H1 (cell line): ENCODE measurements around the gene CC2D1B. TPM values are rescaled to one million over a fixed set of nuclear protein-coding genes. Genes with fewer than 3 reads are reported as not detected.

ENCODE experiments used
- CTCF ChIA-PET: fragments of 300-600 bp; sonication (Branson Sonifier 250); formaldehyde crosslinking; loops from one replicate; lab custom pipeline; 2021; ENCODE audit not compliant: partially characterized antibody; lab: Charles Lee
- POLR2A ChIA-PET: fragments of 300-600 bp; sonication (Branson Sonifier 250); formaldehyde crosslinking; loops from one replicate; lab custom pipeline; 2021; ENCODE audit warnings: inconsistent platforms; ENCODE audit not compliant: partially characterized antibody; lab: Charles Lee
- DNase-seq, 2 experiments: peaks; one replicate each; pipeline versions ENCODE4 v3.0.0 to v3.0.0-alpha.2; 2010 to 2022; ENCODE audit warnings: low spot score in 2 of 2, low read depth in 1 of 2, mixed read lengths in 1 of 2
- FAIRE-seq: peaks from 2 replicates; lab custom pipeline; 2011; peaks lifted over from hg19 to GRCh38; lab: Jason Lieb, UNC
- H2AFZ ChIP-seq: 2 replicates; pipeline ENCODE4 v1.8.1; 2012; ENCODE audit warnings: low read length, inconsistent platforms
- H2AK5ac ChIP-seq: 2 replicates; pipeline ENCODE4 v1.6.1; 2013; ENCODE audit warnings: low read depth, low read length
- H2BK120ac ChIP-seq: replicated peaks from 2 replicates; pipeline ENCODE3; 2013; ENCODE audit warnings: low read depth, low read length, inconsistent platforms
- H2BK12ac ChIP-seq: 2 replicates; pipeline ENCODE4 v1.6.1; 2013; ENCODE audit warnings: low read depth, low read length
- H2BK15ac ChIP-seq: 2 replicates; pipeline ENCODE4 v1.6.1; 2013; ENCODE audit warnings: low read length
- H2BK20ac ChIP-seq: 2 replicates; pipeline ENCODE4 v1.6.1; 2013; ENCODE audit warnings: low read length
- H2BK5ac ChIP-seq: 2 replicates; pipeline ENCODE4 v1.6.1; 2013; ENCODE audit warnings: low read depth, low read length
- H3K14ac ChIP-seq: 2 replicates; pipeline ENCODE4 v1.6.1; 2013; ENCODE audit warnings: inconsistent platforms; ENCODE audit not compliant: insufficient read length
- H3K18ac ChIP-seq: 2 replicates; pipeline ENCODE4 v1.6.1; 2013; ENCODE audit warnings: low read length; ENCODE audit errors: extremely low read depth
- H3K23ac ChIP-seq: 2 replicates; pipeline ENCODE4 v1.6.1; 2013; ENCODE audit warnings: inconsistent platforms; ENCODE audit not compliant: insufficient read length
- H3K23me2 ChIP-seq: 2 replicates; pipeline ENCODE4 v1.6.1; 2013; ENCODE audit warnings: low read depth, low read length
- H3K27ac ChIP-seq: 2 replicates; pipeline ENCODE4 v1.6.1; 2011; ENCODE audit warnings: low read depth, low read length, inconsistent platforms
- H3K27me3 ChIP-seq, 4 experiments: replicated peaks in 1 of 4; 1 replicate in 1 of 4; 2 replicates in 3 of 4; pipeline versions ENCODE4 v1.6.1 to v1.8.1; 2011 to 2013; ENCODE audit warnings: low read length in 3 of 4, mild to moderate bottlenecking in 3 of 4, inconsistent platforms in 2 of 4, mixed read lengths in 2 of 4, moderate library complexity in 1 of 4; ENCODE audit not compliant: control insufficient read depth in 3 of 4, insufficient read depth in 3 of 4; ENCODE audit errors: extremely low read depth in 1 of 4
- H3K36me3 ChIP-seq, 4 experiments: 2 replicates each; pipeline versions ENCODE4 v1.6.1 to v1.8.1; 2011 to 2013; ENCODE audit warnings: mild to moderate bottlenecking in 4 of 4, low read length in 3 of 4, moderate library complexity in 2 of 4, control low read depth in 1 of 4, inconsistent platforms in 1 of 4; ENCODE audit not compliant: insufficient read depth in 4 of 4, control insufficient read depth in 2 of 4
- H3K4ac ChIP-seq: replicated peaks from 2 replicates; pipeline ENCODE3; 2013; ENCODE audit warnings: low read length, low read depth, mixed read lengths, inconsistent platforms; ENCODE audit not compliant: insufficient read length
- H3K4me1 ChIP-seq, 4 experiments: replicated peaks in 1 of 4; 1 replicate in 1 of 4; 2 replicates in 3 of 4; pipeline versions ENCODE4 v1.6.1 to v1.8.1; 2011 to 2013; ENCODE audit warnings: low read length in 3 of 4, inconsistent platforms in 2 of 4, mixed read lengths in 1 of 4; ENCODE audit not compliant: insufficient read depth in 4 of 4, control insufficient read depth in 3 of 4
- H3K4me2 ChIP-seq, 2 experiments: 2 replicates each; pipeline versions ENCODE4 v1.6.1 to v1.8.1; 2011 to 2013; ENCODE audit warnings: low read depth in 2 of 2, low read length in 2 of 2, control low read depth in 1 of 2, inconsistent platforms in 1 of 2, mild to moderate bottlenecking in 1 of 2; ENCODE audit not compliant: insufficient read depth in 1 of 2
- H3K4me3 ChIP-seq, 4 experiments: fragments of 200-600, 300-600 bp in 1 of 4; sonication (generic), shearing (Covaris generic), sonication (Bioruptor Twin) in 1 of 4; 2 replicates each; pipeline versions ENCODE4 v1.5.1 to v1.8.1; 2011 to 2016; ENCODE audit warnings: low read length in 4 of 4, low read depth in 3 of 4, control low read depth in 2 of 4, inconsistent platforms in 2 of 4, mild to moderate bottlenecking in 2 of 4, mixed read lengths in 1 of 4, moderate library complexity in 1 of 4; ENCODE audit not compliant: insufficient read depth in 2 of 4; ENCODE audit errors: extremely low read depth in 1 of 4
- H3K56ac ChIP-seq: replicated peaks from 2 replicates; pipeline ENCODE3; 2013; ENCODE audit warnings: low read depth, mild to moderate bottlenecking, mixed read lengths, low read length, inconsistent platforms; ENCODE audit not compliant: insufficient read length
- H3K79me1 ChIP-seq: 2 replicates; pipeline ENCODE4 v1.6.1; 2013; ENCODE audit warnings: low read depth, low read length, control low read depth
- H3K79me2 ChIP-seq, 2 experiments: 2 replicates each; pipeline versions ENCODE4 v1.6.1 to v1.8.1; 2012 to 2013; ENCODE audit warnings: low read length in 2 of 2, mild to moderate bottlenecking in 2 of 2, inconsistent platforms in 1 of 2; ENCODE audit not compliant: insufficient read depth in 2 of 2, control insufficient read depth in 1 of 2
- H3K9ac ChIP-seq, 4 experiments: replicated peaks in 1 of 4; 1 replicate in 1 of 4; 2 replicates in 3 of 4; pipeline versions ENCODE4 v1.6.1 to v1.8.1; 2011 to 2013; ENCODE audit warnings: low read depth in 3 of 4, low read length in 3 of 4, control low read depth in 2 of 4, mild to moderate bottlenecking in 2 of 4, moderate library complexity in 2 of 4, inconsistent platforms in 1 of 4; ENCODE audit errors: extremely low read depth in 1 of 4
- H3K9me3 ChIP-seq, 2 experiments: 2 replicates each; pipeline versions ENCODE4 v1.6.1 to v1.8.1; 2012 to 2013; ENCODE audit warnings: mild to moderate bottlenecking in 2 of 2, moderate library complexity in 2 of 2, control low read depth in 1 of 2, inconsistent platforms in 1 of 2, low read depth in 1 of 2, low read length in 1 of 2, mixed read lengths in 1 of 2; ENCODE audit not compliant: insufficient read depth in 2 of 2
- H4K20me1 ChIP-seq, 2 experiments: replicated peaks in 1 of 2; 2 replicates each; pipeline versions ENCODE3 to v1.8.1; 2011 to 2013; ENCODE audit warnings: inconsistent platforms in 2 of 2, low read length in 2 of 2, mild to moderate bottlenecking in 1 of 2; ENCODE audit not compliant: insufficient read depth in 2 of 2, control insufficient read depth in 1 of 2
- H4K5ac ChIP-seq: 2 replicates; pipeline ENCODE4 v1.6.1; 2013; ENCODE audit warnings: low read length, low read depth, mixed read lengths, inconsistent platforms; ENCODE audit not compliant: insufficient read length
- H4K8ac ChIP-seq: 2 replicates; pipeline ENCODE4 v1.8.0; 2013; ENCODE audit warnings: mild to moderate bottlenecking, moderate library complexity, low read length, inconsistent platforms; ENCODE audit not compliant: insufficient read depth; ENCODE audit errors: extremely low read depth
- H4K91ac ChIP-seq: replicated peaks from 2 replicates; pipeline ENCODE3; 2013; ENCODE audit warnings: low read length, mixed read lengths, inconsistent platforms; ENCODE audit not compliant: insufficient read length
- GABPA ChIP-seq: IDR thresholded peaks from 2 replicates; pipeline ENCODE4 v1.6.1; 2011; ENCODE audit warnings: mild to moderate bottlenecking, low read length, moderate library complexity, borderline replicate concordance; ENCODE audit not compliant: insufficient read depth
- KDM1A ChIP-seq: fragments of 200-600, 300-600 bp; sonication (generic); IDR thresholded peaks from 2 replicates; pipeline ENCODE4 v1.7.1; 2016; ENCODE audit warnings: mild to moderate bottlenecking, low read length, borderline replicate concordance
- RFX5 ChIP-seq: IDR thresholded peaks from 2 replicates; pipeline ENCODE4 v1.6.1; 2011; ENCODE audit warnings: low read depth, low read length, improper control_type of control experiment, borderline replicate concordance
- SP4 ChIP-seq: IDR thresholded peaks from 2 replicates; pipeline ENCODE4 v1.6.1; 2012; ENCODE audit warnings: low read length, inconsistent platforms
- WGBS, 2 experiments: shearing (Covaris generic) in 1 of 2; methylation state at CpG; one replicate each; pipeline versions ENCODE4 v1.1.6 to v1.1.7; 2013 to 2015; ENCODE audit warnings: low lambda C conversion rate in 2 of 2, mixed read lengths in 2 of 2, inconsistent platforms in 1 of 2, low coverage in 1 of 2, missing lambda C conversion rate in 1 of 2; ENCODE audit not compliant: insufficient replicate concordance in 2 of 2, insufficient coverage in 1 of 2, insufficient read length in 1 of 2; ENCODE audit errors: extremely low coverage in 1 of 2, missing lambda C conversion rate in 1 of 2; 5-methylcytosine and 5-hydroxymethylcytosine counted together
- polyA plus RNA-seq, 7 experiments: library from polyadenylated mRNA; depleted of rRNA in 3 of 7; stranded (reverse) in 5 of 7; unstranded in 2 of 7; fragments of >200 nt in 5 of 7; fragments of 200-250 nt in 2 of 7; gene quantifications; 1 replicate in 5 of 7; 2 replicates in 1 of 7; 4 replicates in 1 of 7; pipeline versions ENCODE4 v1.2.1 to v1.2.3, GENCODE V29; 2011 to 2013; ENCODE audit warnings: missing spikeins in 2 of 7, mixed read lengths in 2 of 7
- total RNA-seq: library from RNA; stranded (reverse); fragmentation: NEBNext Ultra II Directional; extraction: Animal tissue kit (Norgen Biotek cat#: 25700); gene quantifications from 2 replicates; pipeline ENCODE4 v1.2.1, GENCODE V29; 2021
- TF ChIP-seq, protein P1 (sequence below): IDR thresholded peaks from 2 replicates; pipeline ENCODE4 v1.6.1; 2011; ENCODE audit warnings: low read depth, mild to moderate bottlenecking, low read length; ENCODE audit not compliant: insufficient read depth

CC2D1B gene
- total and polyA plus RNA-seq, 2 of the 8 experiments (the other 6 are each of a cell fraction or from before 2014, with no cell fraction given), result 7.4 to 13.1 TPM

DNA sequence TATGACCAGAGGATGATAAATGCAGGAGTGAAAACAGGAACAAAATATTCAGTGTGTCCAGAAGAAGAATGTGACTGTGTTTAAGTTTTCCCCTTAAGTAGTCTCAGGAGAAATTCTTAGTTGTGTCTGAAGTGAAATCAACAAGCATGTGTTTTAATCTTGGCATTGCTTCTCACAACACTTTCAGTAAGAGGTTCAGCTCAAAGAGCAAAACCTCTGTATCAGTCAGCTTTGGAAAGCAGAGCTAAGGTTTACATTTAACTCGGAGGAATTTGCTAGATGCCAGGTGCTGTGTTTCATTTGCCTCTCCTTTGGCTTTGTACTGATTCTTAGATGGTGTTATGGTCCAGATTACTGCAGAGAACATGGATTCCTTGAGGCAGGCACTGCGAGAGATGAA, 28.6 kb downstream of the CC2D1B start:
- DNase-seq, result no peak
- H2BK120ac ChIP-seq, result no peak overlapping the region
- H3K79me1 ChIP-seq, result no peaks in the 10 kb centered on the region
- ChIA-PET CTCF (no interaction called here), POLR2A (interaction anchor here (0.6 to 1.3 kb wide), 2 partner anchors 17 to 66 kb away, joined by 3 read pairs; no protein-coding TSS in a partner anchor)
- H4K5ac ChIP-seq, result no peak overlapping the region
- H2BK12ac ChIP-seq, result no peak overlapping the region
- no peak overlapping the region for H2AK5ac ChIP-seq
- H3K23me2 ChIP-seq, result no peaks in the 10 kb centered on the region
- no peak overlapping the region for H2BK5ac ChIP-seq
- no peak overlapping the region for H3K27ac ChIP-seq
- H2BK20ac ChIP-seq, result no peak overlapping the region
- no peak overlapping the region for H3K9ac ChIP-seq
- peaks cover 0 to 4% (median 1%) of the 10 kb centered on the region in 4 experiments; a peak in 1 of 8 replicates for H3K36me3 ChIP-seq
- H3K18ac ChIP-seq, result no peak overlapping the region
- H2BK15ac ChIP-seq, result no peak overlapping the region
- H3K4me2 ChIP-seq, result no peak overlapping the region
- whole genome bisulfite sequencing, 2 experiments, result 100% methylated on average over 2 of the region's 2 CpGs; no CpG with 5 or more reads in 1 of the 2 experiments
- H3K79me2 ChIP-seq, result no peaks in the 10 kb centered on the region
- no peaks in the 10 kb centered on the region for H3K9me3 ChIP-seq
- H3K4me1 ChIP-seq, result no peaks in the 10 kb centered on the region; a peak in 1 of 7 replicates
- H2AFZ ChIP-seq, result no peak overlapping the region
- H3K4ac ChIP-seq, result no peak overlapping the region
- H3K14ac ChIP-seq, result no peak overlapping the region
- no peaks in the 10 kb centered on the region for H3K27me3 ChIP-seq
- H3K23ac ChIP-seq, result no peak overlapping the region
- no peak overlapping the region for H3K4me3 ChIP-seq
- no peak overlapping the region for H3K56ac ChIP-seq
- no peak overlapping the region for H4K91ac ChIP-seq
- no peak for FAIRE-seq
- H4K8ac ChIP-seq, result no peak overlapping the region
- peaks cover 0 to 2% of the 10 kb centered on the region in 2 experiments for H4K20me1 ChIP-seq
- TF ChIP-seq KDM1A (no peak), SP4 (no peak), GABPA (no peak), RFX5 (no peak)
- TF ChIP-seq, protein P1, sequence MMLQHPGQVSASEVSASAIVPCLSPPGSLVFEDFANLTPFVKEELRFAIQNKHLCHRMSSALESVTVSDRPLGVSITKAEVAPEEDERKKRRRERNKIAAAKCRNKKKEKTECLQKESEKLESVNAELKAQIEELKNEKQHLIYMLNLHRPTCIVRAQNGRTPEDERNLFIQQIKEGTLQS, result no peak
